ENCODE measurements around the gene ZNF407.

ZNF407 gene

GRCh38 chr18:74669136-74669798 is 71.6 kb downstream of the ZNF407 start:
- no peak for DNase-seq (ENCODE audit: low read depth in 3 of 3)

- no peak for DNase-seq (ENCODE audit: low read depth in 3 of 3)
Measured at GRCh38 chr18:74672371-74672770, 74.7 kb downstream of the ZNF407 start.

- no peak for DNase-seq (ENCODE audit: low read depth in 3 of 3)
Measured at GRCh38 chr18:74674487-74674886, 76.8 kb downstream of the ZNF407 start.

GRCh38 chr18:74679006-74679678 is 81.5 kb downstream of the ZNF407 start:
- no peak for DNase-seq (ENCODE audit: low read depth in 3 of 3)

- no peak for DNase-seq (ENCODE audit: low read depth in 3 of 3)
Measured at GRCh38 chr18:74679679-74680076, 82.0 kb downstream of the ZNF407 start.

- no peak for DNase-seq (ENCODE audit: low read depth in 3 of 3)
Measured at GRCh38 chr18:74682141-74682990, 84.7 kb downstream of the ZNF407 start.

- DNase-seq (ENCODE audit: low read depth in 3 of 3), result no peak
Measured at GRCh38 chr18:74682991-74683297, 85.3 kb downstream of the ZNF407 start.

- no peak for DNase-seq (ENCODE audit: low read depth in 3 of 3)
Measured at GRCh38 chr18:74683573-74683972, 85.9 kb downstream of the ZNF407 start.

GRCh38 chr18:74689251-74689650 is 91.6 kb downstream of the ZNF407 start:
- DNase-seq (ENCODE audit: low read depth in 3 of 3), result no peak

- DNase-seq (ENCODE audit: low read depth in 3 of 3), result no peak
Measured at GRCh38 chr18:74692367-74693013, 94.8 kb downstream of the ZNF407 start.

- no peak for DNase-seq (ENCODE audit: low read depth in 3 of 3)
Measured at GRCh38 chr18:74694436-74694835, 96.8 kb downstream of the ZNF407 start.

- no peak for DNase-seq (ENCODE audit: low read depth in 3 of 3)
Measured at GRCh38 chr18:74695170-74695569, 97.5 kb downstream of the ZNF407 start.

GRCh38 chr18:74698881-74699280 is 101.2 kb downstream of the ZNF407 start:
- no peak for DNase-seq (ENCODE audit: low read depth in 3 of 3)

- DNase-seq (ENCODE audit: low read depth in 3 of 3), result no peak
Measured at GRCh38 chr18:74699455-74699854, 101.8 kb downstream of the ZNF407 start.

GRCh38 chr18:74702950-74703349 is 105.3 kb downstream of the ZNF407 start:
- no peak for DNase-seq (ENCODE audit: low read depth in 3 of 3)

- DNase-seq (ENCODE audit: low read depth in 3 of 3), result no peak
Measured at GRCh38 chr18:74708169-74708568, 110.5 kb downstream of the ZNF407 start.

GRCh38 chr18:74709452-74709851 is 111.8 kb downstream of the ZNF407 start:
- DNase-seq (ENCODE audit: low read depth in 3 of 3), result no peak

GRCh38 chr18:74714120-74714519 is 116.5 kb downstream of the ZNF407 start:
- DNase-seq (ENCODE audit: low read depth in 3 of 3), result no peak

- no peak for DNase-seq (ENCODE audit: low read depth in 3 of 3)
Measured at GRCh38 chr18:74714791-74715190, 117.1 kb downstream of the ZNF407 start.

- DNase-seq (ENCODE audit: low read depth in 3 of 3), result no peak
Measured at GRCh38 chr18:74715306-74715705, 117.6 kb downstream of the ZNF407 start.

GRCh38 chr18:74715865-74716712 is 118.4 kb downstream of the ZNF407 start:
- DNase-seq (ENCODE audit: low read depth in 3 of 3), result no peak
